SU-DHL-6 (cell line): ENCODE results near the gene CCP110.
"Not testable (repeated sequence)": the region's sequence is repeated elsewhere in the genome, so short reads cannot be mapped to it uniquely, and the experiment has no call there.

Experiments used
- H2AFZ ChIP-seq: fragments of 200-600 bp; sonication (generic); 2 replicates; pipeline ENCODE4 v1.6.1; 2014; ENCODE audit warnings: low read depth, mild to moderate bottlenecking, moderate library complexity, mixed read lengths, antibody characterized with exemption, low read length; ENCODE audit not compliant: severe bottlenecking
- H3F3A ChIP-seq: fragments of 200-600 bp; shearing (Covaris generic); 2 replicates; pipeline ENCODE4 v1.6.0; 2016; ENCODE audit warnings: antibody characterized with exemption, mild to moderate bottlenecking; ENCODE audit not compliant: insufficient read depth
- H3K27ac ChIP-seq: fragments of 200-600 bp; sonication (generic); 2 replicates; pipeline ENCODE4 v1.5.1; 2016; ENCODE audit warnings: low read depth, mild to moderate bottlenecking, low read length, moderate library complexity, mixed read lengths
- H3K27me3 ChIP-seq: fragments of 200-600 bp; sonication (generic), shearing (Covaris generic); 2 replicates; pipeline ENCODE4 v1.6.0; 2014; ENCODE audit warnings: mild to moderate bottlenecking, low read length
- H3K36me3 ChIP-seq: fragments of 200-600 bp; sonication (generic); 2 replicates; pipeline ENCODE4 v1.6.1; 2014; ENCODE audit warnings: mild to moderate bottlenecking, low read length, mixed read lengths
- H3K4me2 ChIP-seq: fragments of 300-600, 200-600 bp; shearing (Covaris generic), sonication (generic); 2 replicates; pipeline ENCODE4 v1.6.0; 2014; ENCODE audit warnings: low read length, low read depth, mild to moderate bottlenecking; ENCODE audit not compliant: poor library complexity, severe bottlenecking
- H3K4me3 ChIP-seq: fragments of 200-600 bp; sonication (generic); 2 replicates; pipeline ENCODE4 v1.5.1; 2014; ENCODE audit warnings: antibody characterized with exemption, low read length, mild to moderate bottlenecking, mixed read lengths; ENCODE audit not compliant: insufficient read depth, poor library complexity, severe bottlenecking
- H3K79me2 ChIP-seq: fragments of 200-600 bp; sonication (generic); 2 replicates; pipeline ENCODE4 v1.6.1; 2014; ENCODE audit warnings: mild to moderate bottlenecking, low read length, moderate library complexity; ENCODE audit not compliant: insufficient read depth
- H3K9ac ChIP-seq: fragments of 200-600 bp; sonication (generic); 2 replicates; pipeline ENCODE4 v1.7.0; 2014; ENCODE audit warnings: mild to moderate bottlenecking, low read length
- H3K9me2 ChIP-seq: fragments of 200-600 bp; sonication (generic); replicated peaks from 2 replicates; pipeline ENCODE4 v1.6.1; 2014; ENCODE audit warnings: low read length; ENCODE audit not compliant: insufficient read depth
- H3K9me3 ChIP-seq: fragments of 200-600 bp; sonication (generic); 2 replicates; pipeline ENCODE4 v1.6.1; 2014; ENCODE audit warnings: low read length, mixed read lengths; ENCODE audit not compliant: insufficient read depth
- H4K20me1 ChIP-seq: fragments of 200-600 bp; sonication (generic); 2 replicates; pipeline ENCODE4 v1.6.1; 2014; ENCODE audit warnings: low read depth, mild to moderate bottlenecking, antibody characterized with exemption, low read length, moderate library complexity, mixed read lengths
- CTCF ChIP-seq: fragments of 200-600 bp; sonication (generic); IDR thresholded peaks from one replicate; pipeline ENCODE4 v1.5.1; 2017; ENCODE audit warnings: antibody characterized with exemption, mild to moderate bottlenecking, low read length, moderate library complexity; ENCODE audit not compliant: insufficient read depth, poor library complexity, severe bottlenecking
- EZH2phosphoT487 ChIP-seq: fragments of 200-600 bp; sonication (generic), shearing (Covaris generic); conservative IDR thresholded peaks from 2 replicates; pipeline ENCODE4 v1.6.1; 2018; ENCODE audit warnings: mild to moderate bottlenecking, antibody characterized with exemption, low read length, moderate library complexity, mixed read lengths

Gene CCP110

DNA sequence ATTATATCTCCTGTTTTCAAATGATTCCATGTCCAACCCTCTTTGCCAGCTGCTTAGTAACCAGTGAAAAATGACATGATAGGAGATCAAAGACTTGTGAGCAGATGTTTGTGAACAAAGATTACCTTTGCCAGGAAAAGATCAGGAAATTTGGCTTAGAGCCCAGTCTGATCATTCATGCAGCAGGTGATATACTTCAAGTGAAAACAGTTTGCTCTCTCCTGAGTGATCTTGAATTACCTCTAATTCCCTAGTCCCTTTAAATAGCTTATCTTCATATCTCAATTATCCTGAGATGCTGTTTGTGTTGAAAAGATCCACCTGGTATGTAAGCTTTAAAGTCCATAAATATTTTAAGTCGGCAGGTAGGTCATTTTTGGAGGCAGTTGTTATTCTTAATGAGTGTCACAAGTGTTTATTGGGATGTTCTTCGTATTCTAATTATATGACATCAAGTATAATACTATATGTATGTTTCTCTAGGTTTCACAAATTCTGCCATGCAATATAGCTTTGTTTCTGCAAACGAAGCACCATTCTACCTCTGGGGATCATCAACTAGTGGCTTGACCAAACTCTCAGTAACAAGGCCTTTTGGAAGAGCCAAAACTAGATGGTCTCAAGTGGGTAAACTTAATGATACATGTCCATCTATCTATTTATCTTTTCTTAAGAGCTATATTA is 18.5 kb downstream of the CCP110 start:
- H3K4me3 ChIP-seq, result no peak overlapping the region
- H3K27ac ChIP-seq, result no peak overlapping the region
- H3K9me2 ChIP-seq, result no peaks in the 10 kb centered on the region

GRCh38 chr16:19543278-19543996 is 19.7 kb downstream of the CCP110 start:
- H3K4me3 ChIP-seq, H4K20me1 ChIP-seq, H3K9ac ChIP-seq, H3K9me2 ChIP-seq, H2AFZ ChIP-seq, H3K27me3 ChIP-seq, H3K79me2 ChIP-seq, H3K9me3 ChIP-seq, H3K4me2 ChIP-seq, H3F3A ChIP-seq, H3K27ac ChIP-seq: not testable (repeated sequence)
- H3K36me3 ChIP-seq, result peaks cover 35% of the 10 kb centered on the region

More for the DNA sequence above, 18.5 kb downstream of the CCP110 start:
- Histone ChIP-seq H3K4me2 (no peak overlapping the region), H3K36me3 (peaks cover 29% of the 10 kb centered on the region), H3K79me2 (no peaks in the 10 kb centered on the region), H3K9ac (no peak overlapping the region), H3K27me3 (no peaks in the 10 kb centered on the region), H2AFZ (no peak overlapping the region), H3K9me3 (no peaks in the 10 kb centered on the region), H4K20me1 (no peaks in the 10 kb centered on the region), H3F3A (no peaks in the 10 kb centered on the region)
- TF ChIP-seq CTCF, result no peak
- no peak for TF ChIP-seq EZH2phosphoT487

GRCh38 chr16:19548144-19548543 is 24.4 kb downstream of the CCP110 start:
- peaks cover 24% of the 10 kb centered on the region for H3K36me3 ChIP-seq
- no peak overlapping the region for H2AFZ ChIP-seq

More at GRCh38 chr16:19548144-19548543, 24.4 kb downstream of the CCP110 start:
- no peaks in the 10 kb centered on the region for H3K27me3 ChIP-seq
- no peaks in the 10 kb centered on the region for H3K79me2 ChIP-seq
- H3K4me3 ChIP-seq, result no peak overlapping the region
- TF ChIP-seq CTCF (no peak), EZH2phosphoT487 (no peak)
- no peak overlapping the region for H3K27ac ChIP-seq
- H3K9me2 ChIP-seq, result no peaks in the 10 kb centered on the region
- no peaks in the 10 kb centered on the region for H3K9me3 ChIP-seq
- no peaks in the 10 kb centered on the region for H3F3A ChIP-seq
- no peak overlapping the region for H3K4me2 ChIP-seq
- H4K20me1 ChIP-seq, result no peaks in the 10 kb centered on the region
- H3K9ac ChIP-seq, result no peak overlapping the region
